Measurements from ENCODE around the gene ITPR1.

- no peak for TF ChIP-seq CTCF (IDR thresholded peaks at IDR 0.05)
- TF ChIP-seq POLR2A (IDR thresholded peaks at IDR 0.05) = no peak
- no peak for TF ChIP-seq POLR2AphosphoS5 (IDR thresholded peaks at IDR 0.05)
Observed at GRCh38 chr3:4685673-4686345, 192.7 kb downstream of the ITPR1 start.

Data from gastroesophageal sphincter (tissue), 3 donors.